Caco-2 (cell line): ENCODE data around the gene WDR20. TPM values are rescaled to one million over a fixed set of nuclear protein-coding genes. Genes with fewer than 3 reads are reported as not detected.

ENCODE experiments used
- BruUV-seq: library from RNA; stranded (reverse); fragments of 400-500 nt; replicated peaks from 2 replicates; lab custom pipeline; 2021; lab: Mats Ljungman, UMichigan
- CTCF ChIA-PET: fragments of 300-600 bp; sonication (Branson Sonifier 250); formaldehyde crosslinking; loops from one replicate; lab custom pipeline; 2022; ENCODE audit warnings: antibody characterized with exemption; lab: Charles Lee
- POLR2A ChIA-PET: fragments of 300-600 bp; sonication (Branson Sonifier 250); formaldehyde crosslinking; loops from one replicate; lab custom pipeline; 2022; ENCODE audit warnings: antibody characterized with exemption; lab: Charles Lee
- DNase-seq, 2 experiments: peaks; one replicate each; pipeline versions ENCODE4 v3.0.0 to v3.0.0-alpha.2; 2020 to 2022
- H3K27me3 ChIP-seq: replicated peaks from 2 replicates; pipeline ENCODE4 v1.6.0; 2011; ENCODE audit warnings: low read length; ENCODE audit not compliant: control insufficient read depth, insufficient read depth
- H3K36me3 ChIP-seq: 2 replicates; pipeline ENCODE4 v1.5.1; 2011; ENCODE audit warnings: low read length; ENCODE audit not compliant: control insufficient read depth, insufficient read depth
- H3K4me1 ChIP-seq: fragments of 250-450 bp; sonication (Bioruptor Pico); 2 replicates; pipeline ENCODE4 v1.5.1; 2020; ENCODE audit warnings: mild to moderate bottlenecking
- H3K4me3 ChIP-seq: 2 replicates; pipeline ENCODE4 v1.5.1; 2011; ENCODE audit warnings: low read depth, mild to moderate bottlenecking, control low read depth, low read length
- H3K9me3 ChIP-seq: fragments of 250-450 bp; sonication (Bioruptor Pico); 2 replicates; pipeline ENCODE4 v1.5.1; 2020; ENCODE audit warnings: mild to moderate bottlenecking, moderate library complexity
- H3K27ac Mint-ChIP-seq: one replicate; pipeline ENCODE4 v1.8.0; 2022; ENCODE audit warnings: mixed read lengths; ENCODE audit not compliant: unreplicated experiment
- H3K27me3 Mint-ChIP-seq: one replicate; pipeline ENCODE4 v1.8.0; 2022; ENCODE audit warnings: mixed read lengths; ENCODE audit not compliant: insufficient read depth, unreplicated experiment
- H3K36me3 Mint-ChIP-seq: one replicate; pipeline ENCODE4 v1.8.0; 2022; ENCODE audit warnings: mild to moderate bottlenecking, mixed read lengths; ENCODE audit not compliant: insufficient read depth, unreplicated experiment
- H3K4me1 Mint-ChIP-seq: one replicate; pipeline ENCODE4 v1.8.0; 2022; ENCODE audit warnings: low read depth, mixed read lengths; ENCODE audit not compliant: unreplicated experiment
- H3K4me3 Mint-ChIP-seq: one replicate; pipeline ENCODE4 v1.8.0; 2022; ENCODE audit warnings: mild to moderate bottlenecking, moderate library complexity, mixed read lengths; ENCODE audit not compliant: unreplicated experiment
- H3K9me3 Mint-ChIP-seq: one replicate; pipeline ENCODE4 v1.8.0; 2022; ENCODE audit warnings: mixed read lengths; ENCODE audit not compliant: unreplicated experiment
- CTCF ChIP-seq, 2 experiments: fragments of 200-600 bp in 1 of 2; IDR thresholded peaks; 1 replicate in 1 of 2; 2 replicates in 1 of 2; pipeline versions ENCODE4 v1.5.1 to v1.8.0; 2011 to 2022; ENCODE audit warnings: antibody characterized with exemption in 1 of 2, control low read depth in 1 of 2, inconsistent platforms in 1 of 2, low read depth in 1 of 2, low read length in 1 of 2, mild to moderate bottlenecking in 1 of 2, moderate library complexity in 1 of 2; ENCODE audit not compliant: insufficient read depth in 1 of 2, severe bottlenecking in 1 of 2, unreplicated experiment in 1 of 2
- intact Hi-C: fragments of 100-400 bp; cut with micrococcal nuclease; formaldehyde crosslinking; loops from one replicate; pipeline ENCODE4 v1.10.0; 2022; ENCODE audit not compliant: unreplicated experiment
- total RNA-seq: library from RNA; stranded (reverse); gene quantifications from 2 replicates; pipeline ENCODE4 v1.2.3, GENCODE V29; 2022

The WDR20 gene
- total RNA-seq, 1 experiment from 2014 or later, result 32.5 TPM

GRCh38 chr14:102095871-102096568, 43.7 kb upstream of the WDR20 start:
- Histone ChIP-seq H3K27me3 (no peaks in the 10 kb centered on the region), H3K36me3 (no peaks in the 10 kb centered on the region), H3K4me3 (no peak overlapping the region), H3K4me1 (peaks cover 36% of the 10 kb centered on the region), H3K9me3 (no peaks in the 10 kb centered on the region)
- Mint-ChIP-seq H3K4me1 (peaks cover 16% of the 10 kb centered on the region), H3K9me3 (no peaks in the 10 kb centered on the region), H3K4me3 (peak overlapping the region; percentile 62), H3K27me3 (no peaks in the 10 kb centered on the region), H3K36me3 (peaks cover 8% of the 10 kb centered on the region), H3K27ac (peak overlapping the region; percentile 49)
- CTCF ChIA-PET, result interaction anchor here (0.7 to 2.0 kb wide), 9 partner anchors 31 to 219 kb away, joined by 3 to 26 read pairs (median 4); no protein-coding TSS in a partner anchor
- POLR2A ChIA-PET, result interaction anchor here (0.6 to 1.1 kb wide), 3 partner anchors 32 to 221 kb away, joined by 3 to 5 read pairs (median 5); no protein-coding TSS in a partner anchor
- TF ChIP-seq CTCF (IDR thresholded peaks at IDR 0.05; ENCODE audit: insufficient read depth in 1 of 2, low read depth in 1 of 2, low read length in 1 of 2, severe bottlenecking in 1 of 2, unreplicated experiment in 1 of 2), result no peak
- intact Hi-C loops, result loop anchor here (1.0 to 2.0 kb wide), 6 partner anchors 9 to 389 kb away; partner anchors contain the start of gene HSP90AA1
- no TSS peak for BruUV-seq
- peak in 1 of 2 experiments; percentile 26 for DNase-seq

GRCh38 chr14:102096569-102097188, 43.0 kb upstream of the WDR20 start:
- no peaks in the 10 kb centered on the region for H3K27me3 Mint-ChIP-seq
- H3K9me3 ChIP-seq, result no peaks in the 10 kb centered on the region
- H3K36me3 Mint-ChIP-seq, result peaks cover 8% of the 10 kb centered on the region
- peaks cover 36% of the 10 kb centered on the region for H3K4me1 ChIP-seq
- H3K4me3 Mint-ChIP-seq, result peak overlapping the region; percentile 62
- ChIA-PET CTCF (interaction anchor here (0.7 to 2.0 kb wide), 9 partner anchors 30 to 389 kb away, joined by 3 to 26 read pairs (median 4); no protein-coding TSS in a partner anchor), POLR2A (interaction anchor here (0.7 to 1.1 kb wide), 3 partner anchors 9 to 220 kb away, joined by 5 read pairs; no protein-coding TSS in a partner anchor)
- H3K4me3 ChIP-seq, result no peak overlapping the region
- no TSS peak for BruUV-seq
- TF ChIP-seq CTCF (IDR thresholded peaks at IDR 0.05; ENCODE audit: insufficient read depth in 1 of 2, low read depth in 1 of 2, low read length in 1 of 2, severe bottlenecking in 1 of 2, unreplicated experiment in 1 of 2), result peak; percentile 58 to 86
- no peaks in the 10 kb centered on the region for H3K9me3 Mint-ChIP-seq
- peak overlapping the region; percentile 49 for H3K27ac Mint-ChIP-seq
- H3K36me3 ChIP-seq, result no peaks in the 10 kb centered on the region
- peak; percentile 80 to 87 for DNase-seq
- intact Hi-C loops, result loop anchor here (1.0 to 2.0 kb wide), 7 partner anchors 9 to 389 kb away; partner anchors contain the start of genes HSP90AA1 and WDR20
- no peaks in the 10 kb centered on the region for H3K27me3 ChIP-seq
- H3K4me1 Mint-ChIP-seq, result peaks cover 16% of the 10 kb centered on the region
